B cell (primary cell): Measurements from ENCODE around the gene ARL6IP5. TPM values are rescaled to one million over a fixed set of nuclear protein-coding genes. Genes with fewer than 3 reads are reported as not detected.

ENCODE experiments used
- ATAC-seq: fragments of 200-7000 bp; cut with Tn5 transposase; one replicate; pipeline ENCODE4 v1.10.0; 2021; ENCODE audit warnings: low read depth, mild to moderate bottlenecking, moderate number of reproducible peaks, moderate library complexity
- CTCF ChIA-PET: fragments of 350-600 bp; sonication (Branson Sonifier 250); formaldehyde crosslinking; loops from one replicate; lab custom pipeline; 2021; ENCODE audit warnings: antibody characterized with exemption, inconsistent platforms; lab: Charles Lee
- POLR2A ChIA-PET: fragments of 350-600 bp; sonication (Branson Sonifier 250); formaldehyde crosslinking; loops from one replicate; lab custom pipeline; 2021; ENCODE audit warnings: antibody characterized with exemption; lab: Charles Lee
- DNase-seq: peaks from one replicate; pipeline ENCODE4 v3.0.0; 2013
- H2AFZ ChIP-seq: 2 replicates; pipeline ENCODE4 v1.6.1; 2012; ENCODE audit warnings: mild to moderate bottlenecking, low read depth, low read length; ENCODE audit not compliant: insufficient read depth, poor library complexity, severe bottlenecking
- H3K27ac ChIP-seq, 2 donors: 1 replicate in 1 of 2; 2 replicates in 1 of 2; pipeline ENCODE4 v1.5.1; 2012 to 2013; ENCODE audit warnings: low read length in 2 of 2, mild to moderate bottlenecking in 2 of 2, moderate library complexity in 1 of 2
- H3K27me3 ChIP-seq, 4 experiments: fragments of 200-600 bp in 1 of 4; sonication (generic) in 1 of 4; replicated peaks in 1 of 4; 1 replicate in 2 of 4; 2 replicates in 2 of 4; pipeline versions ENCODE4 v1.6.1 to v1.7.0; 2013 to 2016; ENCODE audit warnings: low read length in 3 of 4, mild to moderate bottlenecking in 2 of 4, mixed read lengths in 1 of 4, moderate library complexity in 1 of 4; ENCODE audit not compliant: insufficient read depth in 4 of 4, control insufficient read depth in 3 of 4; ENCODE audit errors: control extremely low read depth in 1 of 4
- H3K36me3 ChIP-seq, 2 experiments: replicated peaks in 1 of 2; 1 replicate in 1 of 2; 2 replicates in 1 of 2; pipeline versions ENCODE4 v1.6.1 to v1.7.1; 2013; ENCODE audit warnings: low read length in 1 of 2; ENCODE audit not compliant: insufficient read depth in 2 of 2, control insufficient read depth in 1 of 2; ENCODE audit errors: control extremely low read depth in 1 of 2, extremely low read depth in 1 of 2
- H3K4me1 ChIP-seq, 2 donors: fragments of 200-600 bp in 1 of 2; sonication (generic) in 1 of 2; 1 replicate in 1 of 2; 2 replicates in 1 of 2; pipeline versions ENCODE4 v1.5.1 to v1.6.1; 2013 to 2017; ENCODE audit warnings: low read length in 2 of 2; ENCODE audit not compliant: control insufficient read depth in 2 of 2, insufficient read depth in 2 of 2
- H3K4me2 ChIP-seq: replicated peaks from 2 replicates; pipeline ENCODE3; 2012; ENCODE audit warnings: mild to moderate bottlenecking, low read depth, low read length; ENCODE audit not compliant: poor library complexity, severe bottlenecking
- H3K4me3 ChIP-seq, 5 experiments: fragments of 200-600 bp in 1 of 5; sonication (generic) in 1 of 5; 1 replicate in 3 of 5; 2 replicates in 2 of 5; pipeline versions ENCODE4 v1.5.1 to v1.7.0; 2011 to 2016; ENCODE audit warnings: low read length in 4 of 5, mild to moderate bottlenecking in 4 of 5, low read depth in 2 of 5, control low read depth in 1 of 5, moderate library complexity in 1 of 5; ENCODE audit not compliant: insufficient read depth in 1 of 5; ENCODE audit errors: control extremely low read depth in 1 of 5, extremely low read depth in 1 of 5
- H3K79me2 ChIP-seq: fragments of 200-600 bp; sonication (generic); one replicate; pipeline ENCODE4 v1.6.0; 2016; ENCODE audit warnings: low read length; ENCODE audit not compliant: control insufficient read depth, insufficient read depth
- H3K9ac ChIP-seq: fragments of 200-600 bp; sonication (generic); 2 replicates; pipeline ENCODE4 v1.6.1; 2017; ENCODE audit warnings: mild to moderate bottlenecking, low read length, moderate library complexity
- H3K9me3 ChIP-seq, 3 donors: one replicate each; pipeline versions ENCODE4 v1.6.1 to v1.7.1; 2013; ENCODE audit warnings: low read length in 2 of 3; ENCODE audit not compliant: control insufficient read depth in 2 of 3, insufficient read depth in 1 of 3; ENCODE audit errors: control extremely low read depth in 1 of 3
- H4K20me1 ChIP-seq: 2 replicates; pipeline ENCODE4 v1.6.0; 2012; ENCODE audit warnings: mild to moderate bottlenecking, low read length; ENCODE audit not compliant: insufficient read depth, control insufficient read depth, poor library complexity, severe bottlenecking
- H3K27ac Mint-ChIP-seq: one replicate; pipeline ENCODE4 v1.8.0; 2021; ENCODE audit warnings: mixed read lengths
- H3K27me3 Mint-ChIP-seq: one replicate; pipeline ENCODE4 v1.8.0; 2021; ENCODE audit warnings: mixed read lengths
- H3K4me1 Mint-ChIP-seq: one replicate; pipeline ENCODE4 v1.8.0; 2021; ENCODE audit warnings: mixed read lengths
- H3K4me3 Mint-ChIP-seq: one replicate; pipeline ENCODE4 v1.8.0; 2021; ENCODE audit warnings: mixed read lengths
- H3K9me3 Mint-ChIP-seq: one replicate; pipeline ENCODE4 v1.8.0; 2022; ENCODE audit warnings: mixed read lengths; ENCODE audit not compliant: insufficient read depth
- CTCF ChIP-seq: fragments of 200-600 bp; IDR thresholded peaks from one replicate; pipeline ENCODE4 v1.8.0; 2022; ENCODE audit warnings: antibody characterized with exemption, mild to moderate bottlenecking
- EZH2 ChIP-seq: IDR thresholded peaks from 2 replicates; pipeline ENCODE4 v1.6.1; 2012; ENCODE audit warnings: borderline replicate concordance, low read depth, mild to moderate bottlenecking, moderate library complexity, low read length; ENCODE audit not compliant: insufficient read depth, poor library complexity, severe bottlenecking
- WGBS: methylation state at CpG from one replicate; pipeline ENCODE4 v1.1.5; 2013; ENCODE audit warnings: missing lambda C conversion rate; ENCODE audit not compliant: insufficient coverage; 5-methylcytosine and 5-hydroxymethylcytosine counted together
- intact Hi-C: fragments of 100-400 bp; cut with micrococcal nuclease; formaldehyde crosslinking; loops from one replicate; pipeline ENCODE4 v1.10.0; 2022
- polyA plus RNA-seq: library from polyadenylated mRNA; depleted of rRNA; stranded (reverse); fragments of >200 nt; gene quantifications from 2 replicates; pipeline ENCODE4 v1.2.3, GENCODE V29; 2012
- total RNA-seq, 2 donors: library from RNA; stranded (reverse); fragments of 120-200 nt in 1 of 2; gene quantifications; 1 replicate in 1 of 2; 2 replicates in 1 of 2; pipeline versions ENCODE4 v1.2.3 to v1.2.4, GENCODE V29; 2013 to 2022

The ARL6IP5 gene
- total and polyA plus RNA-seq, 2 donors (not counting 1 experiment from before 2014, with no cell fraction given), result 39.5 to 89.1 TPM

- Mint-ChIP-seq H3K27me3 (no peaks in the 10 kb centered on the region), H3K4me1 (peaks cover 6% of the 10 kb centered on the region), H3K4me3 (no peak overlapping the region), H3K9me3 (no peaks in the 10 kb centered on the region), H3K27ac (no peak overlapping the region)
- Histone ChIP-seq H3K4me2 (no peak overlapping the region), H3K79me2 (peaks cover 19% of the 10 kb centered on the region), H3K27ac (no peak overlapping the region), H3K9ac (no peak overlapping the region), H3K9me3 (no peaks in the 10 kb centered on the region), H3K4me1 (no peaks in the 10 kb centered on the region), H4K20me1 (no peaks in the 10 kb centered on the region), H3K4me3 (no peak overlapping the region), H2AFZ (no peak overlapping the region), H3K27me3 (no peaks in the 10 kb centered on the region), H3K36me3 (peaks cover 17 to 48% of the 10 kb centered on the region in 2 experiments)
- intact Hi-C loops, result no loop called here
- ATAC-seq (no peak), DNase-seq (no peak)
- WGBS, result 100% methylated on average over 2 of the region's 6 CpGs
- ChIA-PET POLR2A (interaction anchor here (0.7 kb wide), 2 partner anchors 27 to 899 kb away, joined by 3 to 6 read pairs; no protein-coding TSS in a partner anchor), CTCF (interaction anchor here (0.7 to 1.0 kb wide), 2 partner anchors 26 to 61 kb away, joined by 3 to 5 read pairs; no protein-coding TSS in a partner anchor)
- no peak for TF ChIP-seq EZH2
- TF ChIP-seq CTCF, result no peak
Observed at GRCh38 chr3:69065318-69065964, 19.3 kb upstream of the ARL6IP5 start.

GRCh38 chr3:69066121-69066520 lies 18.6 kb upstream of the ARL6IP5 start:
- ATAC-seq (no peak), DNase-seq (no peak)
- no peaks in the 10 kb centered on the region for H3K27me3 Mint-ChIP-seq
- no peak overlapping the region for H2AFZ ChIP-seq
- peaks cover 26% of the 10 kb centered on the region for H3K79me2 ChIP-seq
- no peak overlapping the region for H3K27ac Mint-ChIP-seq
- no peaks in the 10 kb centered on the region for H3K4me1 ChIP-seq
- ChIA-PET CTCF (no interaction called here), POLR2A (interaction anchor here (0.7 kb wide), 1 partner anchor 898 kb away, joined by 3 read pairs; no protein-coding TSS in a partner anchor)
- H3K9me3 ChIP-seq, result no peaks in the 10 kb centered on the region
- no peak overlapping the region for H3K9ac ChIP-seq
- no peak overlapping the region for H3K4me3 ChIP-seq
- H3K36me3 ChIP-seq, result peaks cover 19 to 48% of the 10 kb centered on the region in 2 experiments
- intact Hi-C loops, result no loop called here
- H3K27ac ChIP-seq, result no peak overlapping the region
- H4K20me1 ChIP-seq, result no peaks in the 10 kb centered on the region
- H3K9me3 Mint-ChIP-seq, result no peaks in the 10 kb centered on the region
- H3K27me3 ChIP-seq, result no peaks in the 10 kb centered on the region
- H3K4me3 Mint-ChIP-seq, result no peak overlapping the region
- WGBS, result 67% methylated on average over 1 of the region's 4 CpGs
- H3K4me2 ChIP-seq, result no peak overlapping the region
- peaks cover 6% of the 10 kb centered on the region for H3K4me1 Mint-ChIP-seq
- no peak for TF ChIP-seq EZH2
- TF ChIP-seq CTCF, result no peak
